Osteoblast (primary cell): ENCODE results near the gene TKTL1. TPM values are rescaled to one million over a fixed set of nuclear protein-coding genes. Genes with fewer than 3 reads are reported as not detected.

ENCODE experiments used
- DNase-seq: peaks from one replicate; pipeline ENCODE4 v3.0.0; 2011; ENCODE audit warnings: low spot score, mixed read lengths; ENCODE audit not compliant: insufficient read length; ENCODE audit errors: missing footprints
- H2AFZ ChIP-seq: 2 replicates; pipeline ENCODE4 v1.6.0; 2011; ENCODE audit warnings: mild to moderate bottlenecking, low read length
- H3K27ac ChIP-seq: 2 replicates; pipeline ENCODE4 v1.5.1; 2011; ENCODE audit warnings: mild to moderate bottlenecking, low read depth, low read length, moderate library complexity
- H3K27me3 ChIP-seq: 2 replicates; pipeline ENCODE4 v1.6.0; 2012; ENCODE audit warnings: mild to moderate bottlenecking, control low read depth, inconsistent platforms, low read length, moderate library complexity; ENCODE audit not compliant: insufficient read depth
- H3K36me3 ChIP-seq: 2 replicates; pipeline ENCODE4 v1.5.1; 2011; ENCODE audit warnings: mild to moderate bottlenecking, low read length, control low read depth, moderate library complexity; ENCODE audit not compliant: insufficient read depth
- H3K4me1 ChIP-seq: 2 replicates; pipeline ENCODE4 v1.5.1; 2011; ENCODE audit warnings: mild to moderate bottlenecking, low read length, control low read depth, moderate library complexity; ENCODE audit not compliant: insufficient read depth
- H3K4me2 ChIP-seq: 2 replicates; pipeline ENCODE4 v1.6.0; 2011; ENCODE audit warnings: mild to moderate bottlenecking, low read length; ENCODE audit not compliant: insufficient read depth
- H3K4me3 ChIP-seq: fragments of 200-600 bp; sonication (generic); 3 replicates; pipeline ENCODE4 v1.5.1; 2012; ENCODE audit warnings: mild to moderate bottlenecking, low read length, inconsistent platforms; ENCODE audit not compliant: insufficient read depth
- H3K79me2 ChIP-seq: 2 replicates; pipeline ENCODE4 v1.6.0; 2012; ENCODE audit warnings: mild to moderate bottlenecking, low read length, control low read depth, inconsistent platforms; ENCODE audit not compliant: insufficient read depth
- H3K9me3 ChIP-seq: 2 replicates; pipeline ENCODE4 v1.5.1; 2011; ENCODE audit warnings: low read depth, low read length, control low read depth
- H4K20me1 ChIP-seq: 2 replicates; pipeline ENCODE4 v1.6.0; 2012; ENCODE audit warnings: mild to moderate bottlenecking, low read length, control low read depth; ENCODE audit not compliant: insufficient read depth
- total RNA-seq: library from RNA; depleted of rRNA; stranded (reverse); fragments of >200 nt; gene quantifications from 2 replicates; pipeline ENCODE4 v1.2.3, GENCODE V29; 2012
- TF ChIP-seq, protein P1 (sequence below): IDR thresholded peaks from 2 replicates; pipeline ENCODE4 v1.5.1; 2011; ENCODE audit warnings: mild to moderate bottlenecking, low read depth, low read length, moderate library complexity; ENCODE audit errors: extremely low read depth

Gene TKTL1
- total RNA-seq, 1 donor = not detected

DNA sequence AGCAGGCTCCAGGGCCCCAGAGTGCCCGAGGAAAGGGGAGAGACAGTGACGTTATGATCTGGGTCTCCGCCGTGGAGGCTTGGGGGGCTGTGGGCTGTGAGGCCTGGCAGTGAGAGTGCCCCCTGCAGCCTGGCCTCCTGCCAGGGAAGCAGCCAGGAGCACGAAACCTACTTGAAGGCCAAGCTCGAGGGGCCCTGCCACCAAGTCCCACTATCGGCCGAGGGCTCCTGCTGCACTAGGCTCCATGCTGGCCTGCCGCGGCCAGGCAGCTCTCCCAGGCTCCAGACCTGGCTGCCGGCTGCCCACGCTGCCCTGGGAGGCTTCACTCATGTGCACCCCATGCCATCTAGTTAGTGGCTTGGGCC lies 60.2 kb downstream of the TKTL1 start:
- no peak overlapping the region for H3K4me2 ChIP-seq
- H3K27me3 ChIP-seq = no peaks in the 10 kb centered on the region
- no peaks in the 10 kb centered on the region for H3K9me3 ChIP-seq
- no peak overlapping the region for H3K4me3 ChIP-seq
- peaks cover 92% of the 10 kb centered on the region for H3K36me3 ChIP-seq
- no peaks in the 10 kb centered on the region for H3K4me1 ChIP-seq
- no peak for DNase-seq
- TF ChIP-seq, protein P1, sequence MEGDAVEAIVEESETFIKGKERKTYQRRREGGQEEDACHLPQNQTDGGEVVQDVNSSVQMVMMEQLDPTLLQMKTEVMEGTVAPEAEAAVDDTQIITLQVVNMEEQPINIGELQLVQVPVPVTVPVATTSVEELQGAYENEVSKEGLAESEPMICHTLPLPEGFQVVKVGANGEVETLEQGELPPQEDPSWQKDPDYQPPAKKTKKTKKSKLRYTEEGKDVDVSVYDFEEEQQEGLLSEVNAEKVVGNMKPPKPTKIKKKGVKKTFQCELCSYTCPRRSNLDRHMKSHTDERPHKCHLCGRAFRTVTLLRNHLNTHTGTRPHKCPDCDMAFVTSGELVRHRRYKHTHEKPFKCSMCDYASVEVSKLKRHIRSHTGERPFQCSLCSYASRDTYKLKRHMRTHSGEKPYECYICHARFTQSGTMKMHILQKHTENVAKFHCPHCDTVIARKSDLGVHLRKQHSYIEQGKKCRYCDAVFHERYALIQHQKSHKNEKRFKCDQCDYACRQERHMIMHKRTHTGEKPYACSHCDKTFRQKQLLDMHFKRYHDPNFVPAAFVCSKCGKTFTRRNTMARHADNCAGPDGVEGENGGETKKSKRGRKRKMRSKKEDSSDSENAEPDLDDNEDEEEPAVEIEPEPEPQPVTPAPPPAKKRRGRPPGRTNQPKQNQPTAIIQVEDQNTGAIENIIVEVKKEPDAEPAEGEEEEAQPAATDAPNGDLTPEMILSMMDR = no peak
- H4K20me1 ChIP-seq = peaks cover 73% of the 10 kb centered on the region
- peaks cover 41% of the 10 kb centered on the region for H3K79me2 ChIP-seq
- no peak overlapping the region for H2AFZ ChIP-seq
- H3K27ac ChIP-seq = no peak overlapping the region

- DNase-seq = no peak
- TF ChIP-seq, protein P1 = no peak
- no peak overlapping the region for H2AFZ ChIP-seq
- H3K4me2 ChIP-seq = no peak overlapping the region
- no peak overlapping the region for H3K4me3 ChIP-seq
- peaks cover 72% of the 10 kb centered on the region for H4K20me1 ChIP-seq
- no peaks in the 10 kb centered on the region for H3K9me3 ChIP-seq
- no peaks in the 10 kb centered on the region for H3K27me3 ChIP-seq
- H3K4me1 ChIP-seq = no peaks in the 10 kb centered on the region
- peaks cover 46% of the 10 kb centered on the region for H3K79me2 ChIP-seq
- H3K27ac ChIP-seq = no peak overlapping the region
- H3K36me3 ChIP-seq = peaks cover 92% of the 10 kb centered on the region
Observed at GRCh38 chrX:154356596-154356995, 61.0 kb downstream of the TKTL1 start.

DNA sequence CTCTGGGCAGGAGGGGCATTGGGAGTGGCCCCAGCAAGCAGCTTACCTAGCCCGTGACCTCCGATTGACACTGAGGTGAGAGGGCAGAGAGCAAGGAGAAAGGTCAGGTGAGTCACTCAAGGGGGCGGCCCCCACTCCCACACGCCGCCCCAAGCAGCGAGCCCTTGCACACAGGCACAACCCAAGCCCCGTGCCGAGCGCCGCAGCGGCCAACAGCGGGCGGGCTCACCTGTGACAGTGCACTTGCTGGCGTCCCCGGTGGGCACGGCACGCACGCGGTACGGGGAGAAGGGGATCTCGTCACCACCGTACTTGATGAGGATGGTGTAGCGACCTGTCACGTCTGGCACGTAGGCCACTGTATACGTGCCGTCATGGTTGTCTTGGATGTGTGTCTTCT lies 61.6 kb downstream of the TKTL1 start:
- no peak overlapping the region for H3K4me3 ChIP-seq
- H3K27me3 ChIP-seq = no peaks in the 10 kb centered on the region
- TF ChIP-seq, protein P1 = no peak
- no peak overlapping the region for H3K27ac ChIP-seq
- no peaks in the 10 kb centered on the region for H3K4me1 ChIP-seq
- peaks cover 52% of the 10 kb centered on the region for H3K79me2 ChIP-seq
- H2AFZ ChIP-seq = no peak overlapping the region
- no peak overlapping the region for H3K4me2 ChIP-seq
- H4K20me1 ChIP-seq = peaks cover 78% of the 10 kb centered on the region
- H3K36me3 ChIP-seq = peaks cover 92% of the 10 kb centered on the region
- no peak for DNase-seq
- H3K9me3 ChIP-seq = no peaks in the 10 kb centered on the region

GRCh38 chrX:154358011-154358410 lies 62.4 kb downstream of the TKTL1 start:
- Histone ChIP-seq H3K27me3 (no peaks in the 10 kb centered on the region), H4K20me1 (peaks cover 76% of the 10 kb centered on the region), H3K27ac (no peak overlapping the region), H3K9me3 (no peaks in the 10 kb centered on the region), H3K4me1 (no peaks in the 10 kb centered on the region), H3K36me3 (peaks cover 92% of the 10 kb centered on the region), H3K79me2 (peaks cover 60% of the 10 kb centered on the region), H3K4me3 (no peak overlapping the region), H2AFZ (no peak overlapping the region), H3K4me2 (no peak overlapping the region)
- no peak for DNase-seq
- TF ChIP-seq, protein P1 = no peak
